NK-92 (cell line): ENCODE data around the gene ACOX1.

Experiments
- DNase-seq: peaks from one replicate; lab custom pipeline; 2025; ENCODE audit not compliant: unreplicated experiment; lab: John Stamatoyannopoulos, UW

Gene ACOX1

GRCh38 chr17:75937652-75938051 lies 41.3 kb downstream of the ACOX1 start:
- DNase-seq, result no peak

- no peak for DNase-seq
Observed at GRCh38 chr17:75933808-75934207, 45.2 kb downstream of the ACOX1 start.

- no peak for DNase-seq
Observed at GRCh38 chr17:75932852-75933251, 46.1 kb downstream of the ACOX1 start.

- no peak for DNase-seq
Observed at GRCh38 chr17:75931062-75931461, 47.9 kb downstream of the ACOX1 start.

GRCh38 chr17:75927286-75927922 lies 51.6 kb downstream of the ACOX1 start:
- no peak for DNase-seq

- no peak for DNase-seq
Observed at GRCh38 chr17:75926456-75926855, 52.5 kb downstream of the ACOX1 start.

GRCh38 chr17:75925912-75926311 lies 53.1 kb downstream of the ACOX1 start:
- DNase-seq, result no peak

- no peak for DNase-seq
Observed at GRCh38 chr17:75925103-75925502, 53.9 kb downstream of the ACOX1 start.

GRCh38 chr17:75922963-75923874 lies 55.7 kb downstream of the ACOX1 start:
- DNase-seq, result no peak

- DNase-seq, result no peak
Observed at GRCh38 chr17:75922173-75922961, 56.6 kb downstream of the ACOX1 start.

- no peak for DNase-seq
Observed at GRCh38 chr17:75921596-75921995, 57.4 kb downstream of the ACOX1 start.

GRCh38 chr17:75920045-75920560 lies 58.9 kb downstream of the ACOX1 start:
- DNase-seq, result no peak

GRCh38 chr17:75919611-75920010 lies 59.4 kb downstream of the ACOX1 start:
- DNase-seq, result no peak

GRCh38 chr17:75917917-75918445 lies 61.0 kb downstream of the ACOX1 start:
- no peak for DNase-seq

GRCh38 chr17:75917141-75917916 lies 61.6 kb downstream of the ACOX1 start:
- DNase-seq, result no peak

GRCh38 chr17:75915268-75915667 lies 63.7 kb downstream of the ACOX1 start:
- DNase-seq, result no peak

GRCh38 chr17:75914643-75915267 lies 64.2 kb downstream of the ACOX1 start:
- DNase-seq, result no peak

GRCh38 chr17:75913537-75914210 lies 65.3 kb downstream of the ACOX1 start:
- DNase-seq, result no peak

- DNase-seq, result no peak
Observed at GRCh38 chr17:75910699-75911098, 68.3 kb downstream of the ACOX1 start.
